Brain microvascular endothelial cell (primary cell): ENCODE results near the gene CGN.

Experiments
- DNase-seq: peaks from one replicate; pipeline ENCODE4 v3.0.0-alpha.2; 2020
- H3K27ac ChIP-seq: fragments of 250-450 bp; sonication (Bioruptor Pico); 2 replicates; pipeline ENCODE4 v1.5.1; 2020; ENCODE audit warnings: mild to moderate bottlenecking, moderate library complexity
- H3K27me3 ChIP-seq: fragments of 250-450 bp; sonication (Bioruptor Pico); replicated peaks from 2 replicates; pipeline ENCODE4 v1.5.1; 2020; ENCODE audit warnings: mild to moderate bottlenecking
- H3K36me3 ChIP-seq: fragments of 250-450 bp; sonication (Bioruptor Pico); replicated peaks from 2 replicates; pipeline ENCODE4 v1.5.1; 2020; ENCODE audit warnings: mild to moderate bottlenecking
- H3K4me3 ChIP-seq: 2 replicates; pipeline ENCODE4 v1.5.1; 2011; ENCODE audit warnings: low read depth, mild to moderate bottlenecking, control low read depth, low read length, moderate library complexity
- in situ Hi-C: cut with HindIII; loops from 2 replicates; pipeline ENCODE4 v1.10.0; 2017; ENCODE audit warnings: low sequenced_read_pairs, low pct_ligation_motif_present
- TF ChIP-seq, protein P1 (sequence below): IDR thresholded peaks from 2 replicates; pipeline ENCODE4 v1.5.1; 2011; ENCODE audit warnings: low read depth, mild to moderate bottlenecking, moderate library complexity, low read length, control low read depth, inconsistent platforms; ENCODE audit errors: missing control alignments

CGN gene

DNA sequence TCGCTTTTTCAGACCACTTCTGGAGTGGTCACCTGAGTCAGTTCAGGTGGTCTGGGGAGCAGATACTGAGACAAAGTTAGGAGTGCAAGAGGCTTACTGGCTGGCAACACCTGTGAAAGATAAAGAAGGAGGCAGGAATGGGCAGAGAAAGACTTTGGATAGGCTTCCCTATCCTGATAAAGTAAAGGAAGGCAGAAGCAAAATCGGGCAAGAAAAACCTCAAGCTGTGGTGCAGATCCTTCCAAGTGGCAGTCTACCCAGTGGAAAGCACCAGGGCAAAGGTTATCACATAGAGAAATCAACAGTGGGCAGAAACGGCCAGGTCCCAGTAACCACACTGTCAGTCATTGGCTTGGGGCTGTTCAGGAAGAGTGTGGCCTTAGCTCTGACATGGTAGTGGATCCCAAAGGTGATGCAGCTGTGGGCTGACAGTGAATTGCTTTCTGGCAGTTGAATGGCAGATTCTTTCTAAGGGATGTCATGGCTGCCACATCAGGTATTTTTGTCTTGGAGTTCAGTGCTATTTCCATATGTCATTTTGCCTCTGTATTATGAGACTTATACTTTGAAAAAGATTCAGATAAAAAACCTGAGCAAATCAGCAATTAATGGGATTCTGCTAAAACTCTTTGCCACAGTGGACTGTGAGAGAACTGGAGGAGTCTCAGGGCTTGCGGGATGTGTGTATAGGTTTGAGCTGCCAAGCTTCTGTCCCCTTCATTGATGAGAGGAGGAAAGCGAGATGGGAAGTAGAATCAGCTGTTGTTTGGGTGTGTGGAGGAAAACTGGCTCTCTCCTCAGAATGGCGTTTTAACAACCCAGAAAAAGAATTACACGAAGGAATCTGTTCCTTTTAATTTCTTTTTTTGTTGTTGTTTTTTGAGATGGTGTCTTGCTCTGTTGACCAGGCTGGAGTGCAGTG lies 8.1 kb upstream of the CGN start:
- in situ Hi-C loops = no loop called here
- TF ChIP-seq, protein P1, sequence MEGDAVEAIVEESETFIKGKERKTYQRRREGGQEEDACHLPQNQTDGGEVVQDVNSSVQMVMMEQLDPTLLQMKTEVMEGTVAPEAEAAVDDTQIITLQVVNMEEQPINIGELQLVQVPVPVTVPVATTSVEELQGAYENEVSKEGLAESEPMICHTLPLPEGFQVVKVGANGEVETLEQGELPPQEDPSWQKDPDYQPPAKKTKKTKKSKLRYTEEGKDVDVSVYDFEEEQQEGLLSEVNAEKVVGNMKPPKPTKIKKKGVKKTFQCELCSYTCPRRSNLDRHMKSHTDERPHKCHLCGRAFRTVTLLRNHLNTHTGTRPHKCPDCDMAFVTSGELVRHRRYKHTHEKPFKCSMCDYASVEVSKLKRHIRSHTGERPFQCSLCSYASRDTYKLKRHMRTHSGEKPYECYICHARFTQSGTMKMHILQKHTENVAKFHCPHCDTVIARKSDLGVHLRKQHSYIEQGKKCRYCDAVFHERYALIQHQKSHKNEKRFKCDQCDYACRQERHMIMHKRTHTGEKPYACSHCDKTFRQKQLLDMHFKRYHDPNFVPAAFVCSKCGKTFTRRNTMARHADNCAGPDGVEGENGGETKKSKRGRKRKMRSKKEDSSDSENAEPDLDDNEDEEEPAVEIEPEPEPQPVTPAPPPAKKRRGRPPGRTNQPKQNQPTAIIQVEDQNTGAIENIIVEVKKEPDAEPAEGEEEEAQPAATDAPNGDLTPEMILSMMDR = no peak

DNA sequence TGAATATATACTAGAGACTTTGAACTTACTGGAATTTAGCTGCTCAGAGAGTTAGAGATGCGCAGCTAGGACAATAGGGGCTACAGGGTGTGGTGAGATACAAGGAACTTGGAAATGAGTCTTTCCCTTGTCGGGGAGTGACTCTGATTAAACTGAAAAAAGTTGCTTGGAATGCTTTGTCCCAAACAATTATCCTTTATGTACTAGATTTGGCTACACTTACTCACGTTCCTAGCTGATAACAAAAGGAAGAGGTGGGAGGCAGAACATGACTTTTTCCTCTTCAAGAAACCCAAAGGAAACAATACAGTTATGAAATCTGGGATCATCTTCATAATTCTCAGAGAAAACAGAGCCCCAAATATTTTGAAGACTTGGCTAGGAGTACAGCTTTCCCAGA lies 6.9 kb upstream of the CGN start:
- in situ Hi-C loops = no loop called here
- H3K4me3 ChIP-seq = no peak overlapping the region
- no peak for DNase-seq
- TF ChIP-seq, protein P1 = no peak
- H3K36me3 ChIP-seq = no peaks in the 10 kb centered on the region
- no peak overlapping the region for H3K27ac ChIP-seq
- H3K27me3 ChIP-seq = no peaks in the 10 kb centered on the region

More for the DNA sequence above, 8.1 kb upstream of the CGN start:
- no peaks in the 10 kb centered on the region for H3K36me3 ChIP-seq
- DNase-seq = no peak
- no peak overlapping the region for H3K27ac ChIP-seq
- H3K4me3 ChIP-seq = no peak overlapping the region
- H3K27me3 ChIP-seq = no peaks in the 10 kb centered on the region

DNA sequence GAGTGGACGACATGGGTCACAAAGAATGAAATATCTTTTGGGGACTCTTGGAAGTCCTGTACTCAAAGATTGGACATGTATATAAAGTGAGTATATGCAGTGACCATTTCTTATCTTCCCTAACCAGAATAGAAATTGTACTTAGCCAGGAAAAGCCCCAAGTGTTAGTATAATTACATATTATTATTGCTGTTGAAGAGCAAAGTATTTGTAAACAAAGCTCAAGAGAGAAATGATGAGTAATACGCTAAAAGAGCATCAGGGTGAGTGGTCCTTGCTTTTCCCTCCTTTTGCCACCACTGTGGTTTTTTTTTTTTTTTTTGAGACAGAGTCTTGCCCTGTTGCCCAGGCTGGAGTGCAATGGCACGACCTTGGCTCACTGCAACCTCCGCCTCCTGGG lies 6.4 kb upstream of the CGN start:
- in situ Hi-C loops = no loop called here
- no peak for DNase-seq
- TF ChIP-seq, protein P1 = no peak
- H3K4me3 ChIP-seq = no peak overlapping the region
- H3K36me3 ChIP-seq = no peaks in the 10 kb centered on the region
- H3K27me3 ChIP-seq = no peaks in the 10 kb centered on the region
- H3K27ac ChIP-seq = no peak overlapping the region

DNA sequence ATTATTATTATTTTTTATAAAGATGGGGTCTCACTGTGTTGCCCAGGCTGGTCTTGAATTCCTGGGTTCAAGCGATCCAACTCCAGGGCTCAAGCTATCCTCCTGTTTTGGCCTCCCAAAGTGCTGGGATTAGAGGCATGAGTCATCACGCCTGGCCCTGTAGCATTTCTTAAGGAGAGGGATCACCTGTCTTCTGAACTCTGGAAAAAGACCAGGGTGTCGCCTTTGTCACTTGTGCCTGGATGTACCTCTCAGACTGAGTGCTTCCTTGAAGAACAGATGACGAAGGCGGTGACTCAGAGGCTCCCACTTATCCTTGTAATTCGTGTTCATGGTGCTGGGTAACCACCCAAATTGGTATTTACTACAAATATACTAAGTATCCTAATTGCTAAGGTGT lies 2.4 kb upstream of the CGN start:
- TF ChIP-seq, protein P1 = no peak
- H3K36me3 ChIP-seq = no peaks in the 10 kb centered on the region
- DNase-seq = no peak
- H3K27me3 ChIP-seq = no peaks in the 10 kb centered on the region
- in situ Hi-C loops = no loop called here
- H3K27ac ChIP-seq = no peak overlapping the region
- H3K4me3 ChIP-seq = no peak overlapping the region

DNA sequence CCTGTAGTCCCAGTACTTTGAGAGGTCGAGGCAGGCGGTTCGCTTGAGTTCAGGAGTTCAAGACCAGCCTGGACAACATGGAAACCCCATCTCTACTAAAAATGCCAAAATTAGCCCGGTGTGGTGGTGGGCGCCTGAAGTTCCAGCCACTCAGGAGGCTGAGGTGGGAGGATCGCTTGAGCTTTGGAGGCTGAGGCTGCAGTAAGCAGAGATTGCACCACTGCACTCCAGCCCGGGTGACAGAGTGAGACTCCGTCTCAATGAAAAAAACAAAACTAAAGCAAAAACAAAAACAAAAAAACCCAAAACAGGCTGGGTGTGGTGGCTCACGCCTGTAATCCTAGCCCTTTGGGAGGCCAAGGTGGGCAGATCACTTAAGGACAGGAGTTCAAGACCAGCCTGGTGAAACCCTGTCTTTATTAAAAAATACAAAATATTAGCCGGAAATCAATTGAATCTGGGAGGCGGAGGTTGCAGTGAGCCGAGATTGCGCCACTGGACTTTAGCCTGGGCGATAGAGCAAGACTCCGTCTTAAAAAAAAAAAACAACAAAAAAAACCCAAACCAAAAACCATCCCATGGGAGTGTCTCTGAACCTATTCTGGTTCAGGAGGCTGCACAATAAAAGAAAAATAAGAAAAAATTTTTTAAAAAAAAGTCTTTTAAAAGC lies 1.7 kb upstream of the CGN start:
- Histone ChIP-seq H3K27ac (no peak overlapping the region), H3K27me3 (no peaks in the 10 kb centered on the region)
- TF ChIP-seq, protein P1 = no peak

More for the DNA sequence above, 1.7 kb upstream of the CGN start:
- Histone ChIP-seq H3K36me3 (no peaks in the 10 kb centered on the region), H3K4me3 (no peak overlapping the region)
- no peak for DNase-seq
- in situ Hi-C loops = no loop called here
